Loucy (cell line): Measurements from ENCODE around the gene MCC.
"Not testable (repeated sequence)": the region's sequence is repeated elsewhere in the genome, so short reads cannot be mapped to it uniquely, and the experiment has no call there.

Experiments
- CTCF ChIP-seq: fragments of 200-600 bp; sonication (generic); conservative IDR thresholded peaks from 2 replicates; pipeline ENCODE4 v1.5.1; 2014; ENCODE audit warnings: mild to moderate bottlenecking, antibody characterized with exemption, low read length
- EZH2phosphoT487 ChIP-seq: fragments of 200-600 bp; IDR thresholded peaks from 2 replicates; pipeline ENCODE4 v1.6.1; 2018; ENCODE audit warnings: antibody characterized with exemption, mild to moderate bottlenecking, moderate library complexity, borderline replicate concordance

GRCh38 chr5:113457106-113457505, 31.1 kb downstream of the MCC start:
- TF ChIP-seq CTCF, EZH2phosphoT487: not testable (repeated sequence)
